Glomerular visceral epithelial cell (primary cell): ENCODE results near the gene TMEM141.
"Not testable (repeated sequence)": the region's sequence is repeated elsewhere in the genome, so short reads cannot be mapped to it uniquely, and the experiment has no call there.

Experiments
- DNase-seq: peaks from one replicate; pipeline ENCODE4 v3.0.0-alpha.2; 2016; ENCODE audit errors: extremely low spot score

Gene TMEM141

DNA sequence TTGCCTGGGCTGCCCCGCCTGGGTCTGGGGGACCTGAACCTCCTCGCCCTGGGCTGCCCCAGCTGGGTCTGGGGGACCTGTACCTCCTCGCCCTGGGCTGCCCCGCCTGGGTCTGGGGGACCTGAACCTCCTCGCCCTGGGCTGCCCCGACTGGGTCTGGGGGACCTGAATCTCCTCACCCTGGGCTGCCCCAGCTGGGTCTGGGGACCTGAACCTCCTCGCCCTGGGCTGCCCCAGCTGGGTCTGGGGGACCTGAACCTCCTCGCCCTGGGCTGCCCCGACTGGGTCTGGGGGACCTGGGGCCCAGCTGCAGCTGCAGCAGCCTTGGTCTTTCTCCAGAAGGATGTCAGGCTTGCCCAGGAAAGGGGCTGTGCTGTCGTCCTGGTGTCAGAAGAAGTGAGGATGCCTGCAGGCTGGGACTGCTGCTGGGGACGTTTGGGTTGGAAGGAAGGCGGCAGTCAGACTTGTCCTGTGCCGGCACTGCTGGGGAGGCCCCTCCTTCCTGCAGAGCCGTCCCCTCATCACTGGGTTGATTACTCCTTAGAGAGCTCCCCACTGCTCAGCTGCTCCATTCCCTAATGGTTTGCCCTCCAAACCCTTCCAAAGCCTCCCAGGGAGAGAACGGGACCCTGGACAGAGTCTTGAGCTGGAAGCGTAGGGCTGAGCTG lies 42.4 kb downstream of the TMEM141 start:
- not testable (repeated sequence) for DNase-seq

DNA sequence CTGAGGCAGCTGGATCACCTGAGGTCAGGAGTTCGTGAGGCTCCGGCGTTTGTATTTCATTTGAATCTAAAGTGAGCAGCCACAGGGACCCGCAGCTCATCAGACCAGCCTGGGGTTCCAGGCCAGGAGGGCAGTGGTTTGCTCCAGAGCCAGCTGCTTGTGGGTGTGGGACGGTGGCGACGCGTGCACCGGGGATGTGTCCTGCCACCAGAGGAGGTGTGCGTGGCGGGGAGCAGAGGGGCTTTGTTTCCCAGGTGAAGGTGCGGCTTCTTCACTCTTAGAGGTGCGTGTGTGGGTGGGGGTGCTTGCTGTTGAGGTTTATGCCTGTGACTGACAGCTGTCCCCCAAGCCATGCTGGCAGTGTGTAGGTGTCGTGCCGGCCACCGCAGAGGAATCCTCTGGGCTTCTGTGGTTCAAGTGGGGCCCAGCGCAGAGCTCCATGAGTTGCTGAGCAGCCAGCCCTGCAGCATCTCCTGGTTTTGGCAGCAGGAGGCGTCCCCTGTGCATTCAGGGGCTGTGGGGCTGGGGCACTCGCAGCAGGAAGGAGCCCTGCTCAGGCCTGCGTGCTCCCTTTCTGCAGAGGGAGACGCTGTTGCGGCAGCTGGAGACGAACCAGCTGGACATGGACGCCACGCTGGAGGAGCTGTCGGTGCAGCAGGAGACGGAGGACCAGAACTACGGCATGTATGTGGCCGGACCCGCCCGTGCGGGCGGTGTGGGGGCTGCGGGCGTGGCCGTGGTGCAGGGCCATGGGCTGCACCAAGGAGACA lies 44.2 kb downstream of the TMEM141 start:
- no peak for DNase-seq

DNA sequence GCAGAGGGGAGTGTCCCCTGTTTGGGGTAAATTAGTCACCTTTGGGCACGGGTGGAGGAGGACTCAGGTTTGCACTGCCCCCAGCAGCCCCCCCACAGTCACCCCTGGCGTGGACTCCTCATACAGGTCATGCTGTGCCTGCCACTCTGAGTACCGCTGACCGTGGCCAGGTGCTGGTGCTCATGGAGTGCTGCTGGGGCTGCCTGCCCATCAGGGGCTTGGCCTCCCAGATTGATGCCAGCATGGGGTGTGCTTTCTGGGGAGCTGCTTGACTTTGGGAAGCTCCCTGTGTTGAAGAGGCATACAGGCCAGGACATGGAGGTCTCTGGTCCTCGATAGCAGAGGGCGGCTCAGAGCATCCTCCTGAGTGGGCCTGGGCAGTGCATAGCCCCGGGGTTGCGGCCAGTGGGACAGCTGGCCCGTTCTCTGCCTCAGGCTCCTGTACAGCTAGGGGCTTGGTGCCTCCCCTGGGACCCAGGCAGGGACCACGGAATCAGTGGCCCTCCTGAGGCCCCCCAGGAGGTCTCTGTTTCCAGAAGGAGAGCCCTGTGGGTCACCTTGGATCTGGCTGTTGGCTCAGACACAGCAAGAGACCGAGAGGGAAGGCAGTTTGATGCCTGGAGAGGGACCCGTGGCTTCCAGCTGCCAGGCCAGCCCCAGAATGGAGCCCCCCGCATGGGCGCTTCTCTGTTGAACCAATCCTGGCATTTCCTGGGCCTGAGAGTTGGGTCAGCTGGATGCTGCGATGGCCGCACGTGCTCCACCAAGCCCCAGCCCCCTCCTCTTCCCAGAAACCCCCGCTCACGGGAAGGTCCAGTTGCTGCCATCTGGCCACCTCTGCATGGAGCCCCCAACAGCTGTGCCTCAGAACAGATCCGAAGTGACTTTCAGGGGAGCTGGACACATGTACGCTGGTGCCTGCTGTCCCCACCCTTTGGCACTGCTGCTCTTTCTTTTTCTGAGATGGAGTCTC lies 45.1 kb downstream of the TMEM141 start:
- no peak for DNase-seq

DNA sequence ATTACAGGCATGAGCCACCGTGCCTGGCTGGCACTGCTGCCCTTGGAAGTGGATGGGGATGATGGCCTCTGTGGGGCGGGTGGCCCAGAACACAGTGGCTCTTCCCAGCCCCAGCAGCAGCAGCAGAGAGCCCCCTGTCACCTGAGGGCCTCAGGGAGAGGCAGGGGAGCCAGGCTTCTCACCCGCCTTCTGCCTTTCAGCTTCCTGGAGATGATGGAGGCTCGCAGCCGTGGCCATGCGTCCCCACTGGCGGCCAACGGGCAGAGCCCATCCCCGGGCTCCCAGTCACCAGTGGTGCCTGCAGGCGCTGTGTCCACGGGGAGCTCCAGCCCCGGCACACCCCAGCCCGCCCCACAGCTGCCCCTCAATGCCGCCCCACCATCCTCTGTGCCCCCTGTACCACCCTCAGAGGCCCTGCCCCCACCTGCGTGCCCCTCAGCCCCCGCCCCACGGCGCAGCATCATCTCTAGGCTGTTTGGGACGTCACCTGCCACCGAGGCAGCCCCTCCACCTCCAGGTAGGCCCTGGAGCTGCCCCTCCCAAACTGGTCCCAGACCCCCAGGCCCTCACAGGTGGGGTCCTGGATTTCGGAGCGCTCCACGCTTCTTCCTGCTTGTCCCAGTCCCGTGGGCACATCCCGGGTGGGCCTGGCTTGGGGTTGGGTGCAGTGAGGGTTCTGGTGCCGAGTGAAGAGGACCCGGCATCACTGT lies 46.2 kb downstream of the TMEM141 start:
- no peak for DNase-seq

DNA sequence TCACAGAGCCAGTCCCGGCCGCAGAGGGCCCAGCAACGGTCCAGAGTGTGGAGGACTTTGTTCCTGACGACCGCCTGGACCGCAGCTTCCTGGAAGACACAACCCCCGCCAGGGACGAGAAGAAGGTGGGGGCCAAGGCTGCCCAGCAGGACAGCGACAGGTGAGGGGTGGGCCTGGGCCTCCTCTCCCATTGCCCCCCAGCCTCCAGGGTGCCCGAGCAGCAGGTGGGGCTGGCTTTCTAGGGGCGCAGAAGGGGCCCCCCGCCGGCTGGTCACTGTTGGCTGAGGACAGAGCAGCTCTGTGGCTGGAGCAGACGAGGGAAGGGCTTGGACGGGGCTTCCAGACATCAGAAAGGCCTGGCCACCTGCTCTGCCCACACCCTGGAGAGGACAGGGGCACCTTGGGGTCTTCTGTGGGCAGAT lies 46.7 kb downstream of the TMEM141 start:
- not testable (repeated sequence) for DNase-seq

DNA sequence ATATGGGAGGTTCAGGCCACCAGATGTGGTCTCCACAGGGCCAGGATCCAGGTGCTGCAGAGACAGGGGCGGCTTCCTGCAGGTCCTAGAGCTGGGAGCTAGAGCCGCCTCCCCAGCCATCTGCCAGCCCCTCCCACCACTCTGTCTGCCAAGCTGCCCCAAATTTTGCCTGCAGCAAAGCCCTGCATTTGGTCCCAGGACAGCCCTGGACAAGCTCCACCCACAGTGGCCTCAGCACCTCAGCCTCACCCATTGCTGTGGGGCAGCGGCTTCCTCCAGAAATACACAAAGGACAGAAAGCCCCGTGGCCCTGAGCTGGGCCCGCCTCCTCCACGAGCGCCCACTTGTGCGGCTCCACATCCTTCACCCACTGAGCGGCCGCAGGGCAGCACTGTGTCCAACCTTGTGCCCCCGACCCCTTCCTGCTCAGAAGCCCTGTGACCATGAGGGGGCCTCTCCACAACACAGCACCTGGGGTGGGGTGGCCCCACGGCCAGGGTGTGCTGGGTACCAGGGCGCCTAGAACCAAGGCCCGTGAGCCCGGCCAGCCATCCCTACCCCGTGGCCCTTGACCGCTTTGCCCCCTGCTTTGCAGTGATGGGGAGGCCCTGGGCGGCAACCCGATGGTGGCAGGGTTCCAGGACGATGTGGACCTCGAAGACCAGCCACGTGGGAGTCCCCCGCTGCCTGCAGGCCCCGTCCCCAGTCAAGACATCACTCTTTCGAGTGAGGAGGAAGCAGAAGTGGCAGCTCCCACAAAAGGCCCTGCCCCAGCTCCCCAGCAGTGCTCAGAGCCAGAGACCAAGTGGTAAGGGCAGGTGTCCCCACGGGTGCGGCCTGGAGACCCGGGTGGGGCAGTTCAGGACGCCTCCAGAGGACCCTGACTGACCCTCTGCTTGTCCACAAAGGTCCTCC lies 47.4 kb downstream of the TMEM141 start:
- DNase-seq, result no peak

DNA sequence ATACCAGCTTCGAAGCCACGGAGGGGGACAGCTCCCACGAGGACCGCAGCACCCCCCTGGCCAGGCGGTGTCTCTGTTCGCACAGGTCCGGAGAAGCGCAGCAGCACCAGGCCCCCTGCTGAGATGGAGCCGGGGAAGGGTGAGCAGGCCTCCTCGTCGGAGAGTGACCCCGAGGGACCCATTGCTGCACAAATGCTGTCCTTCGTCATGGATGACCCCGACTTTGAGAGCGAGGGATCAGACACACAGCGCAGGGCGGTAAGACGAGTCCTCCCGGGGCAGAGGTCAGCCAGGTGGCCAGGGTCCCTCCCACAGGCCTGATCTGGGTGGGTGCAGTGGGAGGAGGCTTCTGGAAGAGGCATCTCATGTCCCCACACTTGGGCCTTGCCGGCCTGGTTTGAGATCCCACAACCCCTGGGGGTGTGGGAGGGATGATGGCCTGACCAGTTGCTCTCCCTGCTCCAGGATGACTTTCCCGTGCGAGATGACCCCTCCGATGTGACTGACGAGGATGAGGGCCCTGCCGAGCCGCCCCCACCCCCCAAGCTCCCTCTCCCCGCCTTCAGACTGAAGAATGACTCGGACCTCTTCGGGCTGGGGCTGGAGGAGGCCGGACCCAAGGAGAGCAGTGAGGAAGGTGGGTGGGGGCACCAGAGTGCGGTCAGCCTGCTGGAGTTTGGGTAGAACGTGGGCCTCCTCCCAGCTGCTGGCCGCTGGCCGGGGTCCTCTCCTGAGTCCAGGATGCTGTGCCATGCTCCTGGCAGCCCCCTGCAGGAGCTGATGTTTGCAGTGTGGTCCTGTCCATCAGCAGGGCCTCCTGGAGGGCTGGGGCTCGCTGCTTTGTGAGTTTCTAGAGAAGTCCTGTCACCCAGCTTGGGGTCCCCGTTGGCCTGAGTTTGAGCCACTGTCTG lies 48.3 kb downstream of the TMEM141 start:
- DNase-seq, result no peak

DNA sequence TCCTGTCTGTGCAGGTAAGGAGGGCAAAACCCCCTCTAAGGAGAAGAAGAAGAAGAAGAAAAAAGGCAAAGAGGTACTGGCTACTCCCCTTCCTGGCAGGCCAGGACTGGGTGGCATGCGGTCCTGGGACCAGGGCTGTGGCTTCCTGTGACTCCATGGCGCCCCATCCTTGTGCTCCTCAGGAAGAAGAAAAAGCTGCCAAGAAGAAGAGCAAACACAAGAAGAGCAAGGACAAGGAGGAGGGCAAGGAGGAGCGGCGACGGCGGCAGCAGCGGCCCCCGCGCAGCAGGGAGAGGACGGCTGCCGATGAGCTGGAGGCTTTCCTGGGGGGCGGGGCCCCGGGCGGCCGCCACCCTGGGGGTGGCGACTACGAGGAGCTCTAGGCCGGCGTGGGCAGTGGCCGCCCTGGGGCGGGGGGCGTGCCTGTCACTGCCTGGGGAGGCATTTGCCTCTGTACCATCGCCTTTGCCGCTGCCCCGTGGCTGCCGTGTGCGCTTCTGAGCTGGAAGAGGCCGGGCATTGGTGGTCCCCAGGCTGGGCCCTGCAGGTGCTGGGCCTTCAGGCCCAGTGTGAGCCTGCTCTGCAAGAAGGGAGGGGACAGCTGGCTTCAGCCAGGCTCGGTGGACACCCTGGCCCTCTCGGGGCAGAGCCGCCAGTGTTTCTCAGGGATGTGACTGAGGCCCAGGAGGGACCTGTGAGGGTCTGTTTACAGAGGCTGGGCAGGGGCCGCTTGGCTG lies 49.2 kb downstream of the TMEM141 start:
- no peak for DNase-seq

DNA sequence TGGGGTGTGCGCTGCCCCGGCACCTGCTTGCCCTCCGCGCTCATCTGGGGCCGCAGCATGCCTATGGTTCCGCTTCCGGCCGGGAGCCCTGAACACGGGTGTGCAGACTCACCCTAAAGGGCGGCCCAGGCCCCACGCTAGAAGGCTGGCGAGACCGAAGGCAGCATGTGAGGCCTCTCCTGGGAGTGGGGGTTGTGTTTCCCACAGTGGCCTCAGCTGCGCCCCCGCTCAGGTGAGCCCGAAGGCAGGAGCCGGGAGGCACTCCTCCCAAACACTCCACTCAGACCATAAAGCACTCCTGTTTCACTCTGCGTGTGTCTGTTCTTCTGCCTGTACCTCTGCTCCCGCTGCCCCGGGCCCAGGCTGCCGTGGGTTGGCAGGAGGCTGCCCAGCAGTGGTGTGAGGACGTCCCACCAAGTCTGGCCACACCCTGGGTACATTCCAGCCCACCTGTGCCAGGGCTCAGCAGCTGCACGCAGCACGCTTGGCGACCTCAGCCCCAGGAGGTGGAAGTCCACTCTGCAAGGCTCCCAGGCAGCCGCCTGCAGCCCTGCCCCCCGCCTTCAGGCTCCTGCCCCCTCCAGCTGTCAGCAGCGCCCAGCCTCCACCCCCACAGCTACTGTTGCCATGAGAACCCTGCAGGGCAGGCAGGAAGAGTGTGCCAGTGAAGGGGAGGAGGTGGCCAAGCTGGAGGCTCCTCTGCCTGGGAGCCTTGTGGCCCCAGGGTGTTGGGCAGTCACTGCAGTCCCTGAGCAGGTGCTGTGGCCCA lies 49.9 kb downstream of the TMEM141 start:
- DNase-seq, result peak; percentile 86

DNA sequence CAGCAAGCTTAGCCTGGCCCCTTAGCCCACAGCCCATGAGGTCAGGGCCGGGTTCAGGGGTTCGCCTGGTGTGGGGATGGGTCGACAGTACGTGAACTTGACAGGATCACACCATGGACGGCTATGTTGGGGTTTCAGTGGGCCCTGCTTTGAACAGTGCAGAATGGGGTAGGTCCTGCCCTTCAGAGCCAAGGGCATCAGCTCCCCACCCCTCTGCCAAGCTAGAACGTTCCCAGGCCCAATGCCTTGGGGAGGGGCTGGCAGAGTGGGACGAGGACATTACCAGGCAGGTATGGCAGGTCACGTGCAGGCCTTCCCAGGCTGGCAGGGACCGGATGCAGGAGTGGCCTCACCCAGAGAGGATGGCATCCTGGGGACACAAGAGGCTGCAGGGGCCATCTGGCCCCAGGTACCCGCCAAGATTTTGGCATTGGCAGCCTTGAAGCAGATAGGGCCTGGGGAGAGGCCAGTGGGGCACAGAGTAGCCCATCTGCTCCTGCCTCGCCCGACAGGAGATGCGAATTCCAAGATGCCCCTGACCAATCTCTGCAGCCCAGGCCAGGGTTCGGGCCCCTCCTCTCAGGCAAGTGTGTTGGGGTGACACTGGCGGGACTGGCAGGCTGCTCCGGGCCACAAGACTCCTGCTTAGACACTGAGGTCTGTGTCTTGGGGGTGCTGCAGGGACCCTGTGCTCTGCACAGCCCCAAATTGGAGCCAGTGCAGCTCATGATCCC lies 50.7 kb downstream of the TMEM141 start:
- not testable (repeated sequence) for DNase-seq

DNA sequence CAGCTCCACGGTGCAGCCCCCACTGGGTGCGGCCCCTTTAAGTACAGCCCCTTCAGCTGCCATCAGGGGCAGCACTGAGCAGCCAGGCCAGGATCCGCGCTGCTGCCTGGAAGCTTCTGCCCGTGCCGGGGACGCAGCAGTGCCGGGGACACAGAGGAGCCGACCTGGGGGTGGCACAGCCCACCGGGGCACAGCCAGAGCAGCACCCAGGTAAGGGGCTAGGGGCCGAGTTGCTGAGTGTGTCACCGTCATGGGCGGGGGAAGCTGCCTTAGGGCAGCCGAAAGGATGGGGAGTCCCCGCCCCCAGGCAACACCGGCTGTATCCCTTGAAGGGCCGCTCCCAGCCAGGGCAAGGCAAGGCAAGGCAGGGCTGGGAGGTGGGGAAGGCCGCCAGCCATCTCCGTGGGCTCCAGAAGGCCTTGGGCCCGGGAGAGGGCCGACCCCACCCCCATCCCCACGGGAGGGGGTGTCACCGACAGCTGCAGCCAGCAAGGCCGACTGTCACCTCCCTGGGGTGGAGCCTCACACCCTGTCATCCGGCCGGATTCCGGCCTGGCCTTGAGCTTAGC lies 51.3 kb downstream of the TMEM141 start, which contains the start of gene AJM1:
TSS of gene AJM1 (plus strand) at position 99 of the 569 bp plus-strand sequence. CDS start 1,937 bp downstream, outside the sequence.
- peak; percentile 82 for DNase-seq
